ENCODE measurements around the gene TAF8.

GRCh38 chr6:42131531-42131930, 81.2 kb downstream of the TAF8 start:
- no peak for TF ChIP-seq CTCF (IDR thresholded peaks at IDR 0.05 in 4 of 5, conservative IDR thresholded peaks at IDR 0.05 in 1 of 5)
- TF ChIP-seq POLR2A (IDR thresholded peaks at IDR 0.05), result no peak
